GM18508 (cell line): Measurements from ENCODE around the gene SAMD7.

Experiments used
- ATAC-seq: cut with Tn5 transposase; IDR thresholded peaks from one replicate; pipeline ENCODE4 v1.9.1; 2021; ENCODE audit warnings: moderate number of reproducible peaks; ENCODE audit not compliant: insufficient read depth, unreplicated experiment

The SAMD7 gene, protein sequence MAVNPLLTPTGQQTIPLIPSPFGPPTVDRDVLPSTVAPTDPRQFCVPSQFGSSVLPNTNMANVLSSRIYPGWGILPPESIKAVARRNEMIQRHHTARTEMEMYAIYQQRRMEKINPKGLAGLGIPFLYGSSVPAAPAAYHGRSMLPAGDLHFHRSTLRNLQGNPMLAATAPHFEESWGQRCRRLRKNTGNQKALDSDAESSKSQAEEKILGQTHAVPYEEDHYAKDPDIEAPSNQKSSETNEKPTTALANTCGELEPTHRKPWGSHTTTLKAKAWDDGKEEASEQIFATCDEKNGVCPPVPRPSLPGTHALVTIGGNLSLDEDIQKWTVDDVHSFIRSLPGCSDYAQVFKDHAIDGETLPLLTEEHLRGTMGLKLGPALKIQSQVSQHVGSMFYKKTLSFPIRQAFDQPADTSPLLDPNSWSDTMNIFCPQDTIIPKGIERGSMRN

DNA sequence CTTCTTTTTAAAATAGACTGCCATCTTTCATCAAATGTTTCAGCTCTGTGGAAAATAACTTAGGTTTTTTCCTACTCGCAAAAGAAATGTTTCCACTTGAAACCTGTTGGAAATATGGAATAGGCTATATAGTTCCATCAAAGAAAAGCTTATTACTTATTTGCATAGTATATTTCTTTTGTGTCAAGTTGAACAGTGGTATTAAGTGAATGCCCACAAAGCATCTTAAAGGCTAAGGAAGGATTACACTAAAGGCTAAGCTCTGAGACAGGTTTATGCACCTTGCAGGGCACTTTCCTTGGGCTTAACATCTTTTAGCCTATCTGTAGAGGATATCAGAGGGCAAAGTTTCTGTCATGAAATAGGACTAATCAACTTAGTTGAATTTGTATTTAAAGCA is at the start of gene SAMD7:
Gene SAMD7, plus strand, starts transcription at position 301 of the 400 bp plus-strand sequence. CDS start 7,927 bp downstream, outside the sequence.
- no peak for ATAC-seq

DNA sequence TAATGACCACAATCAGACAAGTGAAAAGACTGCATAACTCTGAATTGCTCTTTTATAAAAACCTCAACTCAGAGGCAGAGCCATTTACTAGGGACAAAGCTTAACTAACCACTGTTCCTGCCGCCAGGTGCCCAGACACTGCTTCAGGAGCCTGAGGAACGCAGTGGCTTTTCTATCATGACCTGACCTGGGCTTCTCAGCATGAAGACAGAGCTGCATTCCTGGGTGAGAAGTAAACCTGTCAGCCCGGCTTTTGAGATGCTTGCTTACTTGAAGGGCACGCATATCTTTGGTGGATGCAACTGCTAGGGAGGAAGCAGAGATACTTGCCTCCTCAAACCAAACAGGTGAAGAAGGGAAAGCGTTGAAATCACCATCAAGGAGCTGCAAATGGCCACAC is 49.5 kb upstream of the SAMD7 start:
- no peak for ATAC-seq

DNA sequence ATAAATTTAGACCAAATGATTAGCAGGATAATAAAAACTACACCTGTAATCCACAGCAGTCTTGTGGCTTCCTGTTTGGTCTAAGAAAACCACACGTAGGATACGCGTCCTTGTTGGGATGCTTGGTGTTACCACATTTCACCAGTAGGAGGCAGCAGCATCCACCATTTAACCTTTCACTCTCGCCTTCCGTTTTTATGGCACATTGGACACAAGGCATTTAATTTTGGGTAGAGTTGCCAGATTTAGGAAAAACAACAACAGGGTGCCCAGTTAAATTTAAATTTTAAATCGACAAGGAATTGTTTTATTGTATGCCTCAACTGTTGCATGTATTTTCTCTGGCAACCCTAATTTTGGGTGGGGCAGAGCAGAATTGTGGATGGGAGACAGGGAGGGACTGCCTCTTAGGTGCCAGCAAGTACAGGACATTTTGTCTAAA is 47.9 kb upstream of the SAMD7 start:
- ATAC-seq = no peak

DNA sequence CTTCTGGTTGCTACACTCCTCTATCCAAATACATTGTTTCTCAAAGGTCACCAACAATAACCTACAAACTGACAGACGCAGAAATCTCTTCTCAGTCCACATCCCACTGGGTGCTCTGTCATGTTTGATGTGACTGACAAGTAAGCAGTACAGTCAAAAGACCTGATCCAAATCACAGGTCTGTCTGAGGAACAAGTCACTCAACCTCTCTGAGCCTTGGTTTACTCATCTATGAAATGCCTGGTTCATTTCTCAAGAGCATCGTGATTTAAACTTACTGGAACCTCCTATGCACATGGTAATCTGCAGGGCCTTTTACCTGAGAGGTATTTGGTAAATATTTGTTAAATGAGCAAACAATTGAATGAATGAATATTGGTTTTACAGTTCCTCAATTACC is 47.1 kb upstream of the SAMD7 start:
- ATAC-seq = no peak

DNA sequence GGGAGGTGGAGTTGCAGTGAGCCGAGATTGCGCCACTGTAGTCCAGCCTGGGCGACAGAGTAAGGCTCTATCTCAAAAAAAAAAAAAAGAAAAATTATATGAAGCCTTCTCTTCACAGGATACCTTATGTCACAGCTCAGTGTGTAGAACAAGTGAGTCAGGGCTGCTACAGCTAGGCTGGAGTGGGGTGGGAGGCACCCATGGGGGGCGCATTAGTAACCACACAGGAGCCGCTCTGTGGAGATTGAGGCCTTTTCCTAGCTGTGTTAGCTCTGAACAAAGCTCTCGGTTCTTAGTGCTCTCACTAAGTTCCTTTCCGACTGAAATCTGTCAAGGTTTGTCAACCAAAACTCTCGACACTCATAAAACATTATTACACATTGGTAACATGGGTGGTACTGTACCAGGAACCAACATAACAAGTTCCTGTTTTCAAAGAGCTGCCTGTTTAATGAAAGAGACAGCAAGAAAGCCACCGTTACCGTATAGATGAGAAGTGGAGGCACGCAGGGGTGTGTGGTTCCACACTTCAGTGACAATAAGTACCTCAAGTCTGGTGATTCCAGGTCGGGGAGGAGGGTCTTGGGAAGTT is 46.1 kb upstream of the SAMD7 start:
- no peak for ATAC-seq

DNA sequence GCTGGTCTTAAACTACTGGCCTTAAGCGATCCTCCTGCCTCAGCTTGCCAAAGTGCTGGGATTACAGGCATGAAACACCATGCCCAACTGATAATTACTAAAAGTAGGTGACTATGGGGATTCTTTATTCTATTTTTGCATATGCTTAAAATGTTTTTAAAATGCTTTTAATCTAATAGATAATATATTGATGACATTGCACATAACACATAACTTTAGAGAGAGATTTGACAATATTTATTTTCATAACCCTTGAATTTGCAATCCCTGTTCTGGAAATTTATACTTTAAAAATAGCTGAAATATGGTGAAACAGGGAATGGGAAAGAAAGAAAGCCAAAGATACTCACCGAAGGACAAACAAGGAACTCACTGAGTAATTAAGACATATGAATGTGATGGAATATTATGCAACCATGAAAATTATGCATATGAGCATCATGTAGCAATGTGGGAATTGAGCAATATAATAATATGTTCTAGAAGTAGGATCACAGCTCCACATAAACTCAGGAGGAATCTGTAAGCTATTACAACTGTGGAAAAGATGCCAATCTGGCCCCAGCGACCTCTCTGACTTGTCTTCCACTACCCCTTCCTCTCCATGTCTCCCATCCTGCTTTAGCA is 43.7 kb upstream of the SAMD7 start:
- ATAC-seq = no peak

DNA sequence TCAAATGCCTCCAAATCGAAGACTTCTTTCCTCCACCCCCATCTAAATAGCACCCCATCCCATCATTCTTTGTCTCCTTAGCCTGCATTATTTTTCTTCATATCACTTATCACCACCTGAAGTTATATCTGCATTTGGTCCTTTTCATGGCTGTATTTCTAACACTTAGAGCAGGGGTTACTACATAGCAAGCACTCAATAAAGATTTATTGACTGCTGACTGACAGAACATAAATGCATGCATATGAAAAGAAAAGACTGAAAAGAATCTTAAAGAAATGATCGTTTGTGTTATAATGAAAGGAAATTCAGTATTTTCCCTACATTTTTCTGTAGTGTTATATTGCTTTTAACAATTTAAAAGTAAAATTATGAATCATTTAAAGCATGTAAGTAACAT is 43.0 kb upstream of the SAMD7 start:
- ATAC-seq = no peak

DNA sequence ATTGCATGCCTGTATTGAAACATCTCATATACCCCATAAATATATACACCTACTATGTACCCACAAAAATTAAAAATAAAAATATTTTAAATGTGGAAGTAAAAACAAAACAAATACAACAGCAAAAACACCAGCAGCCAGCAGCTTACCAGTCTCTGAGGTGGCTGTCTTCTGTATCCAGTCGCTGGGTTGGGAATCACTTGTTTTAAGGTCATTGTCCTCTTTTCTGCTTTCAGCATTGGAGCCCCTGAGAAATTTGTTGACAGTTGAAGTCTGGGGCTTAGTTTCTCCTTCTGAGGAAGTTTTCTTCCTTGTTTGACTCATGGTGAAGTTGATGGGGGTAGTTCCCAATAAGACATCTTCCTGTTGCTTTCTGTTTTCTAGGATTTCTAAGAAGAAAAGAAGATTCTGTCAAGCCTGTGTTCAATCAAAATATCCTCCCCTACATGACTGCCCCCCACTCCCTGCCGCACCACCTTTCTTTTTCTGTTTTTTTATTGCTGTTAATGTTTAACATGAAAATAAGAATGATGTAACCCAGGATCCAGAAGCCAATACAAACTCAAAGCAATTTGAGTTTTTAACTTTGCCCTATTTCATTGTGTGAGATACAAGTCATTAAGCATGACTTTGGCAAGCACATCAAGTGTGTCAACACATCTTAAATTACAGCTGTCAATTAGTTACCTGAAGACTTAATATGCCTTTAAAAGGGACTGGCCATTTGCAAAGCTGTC is 41.7 kb upstream of the SAMD7 start, which contains the start of gene LRRC31:
Gene LRRC31, minus strand, starts transcription at position 452 of the 737 bp plus-strand sequence. Its CDS starts 128 bp downstream, at position 324.
- no peak for ATAC-seq

DNA sequence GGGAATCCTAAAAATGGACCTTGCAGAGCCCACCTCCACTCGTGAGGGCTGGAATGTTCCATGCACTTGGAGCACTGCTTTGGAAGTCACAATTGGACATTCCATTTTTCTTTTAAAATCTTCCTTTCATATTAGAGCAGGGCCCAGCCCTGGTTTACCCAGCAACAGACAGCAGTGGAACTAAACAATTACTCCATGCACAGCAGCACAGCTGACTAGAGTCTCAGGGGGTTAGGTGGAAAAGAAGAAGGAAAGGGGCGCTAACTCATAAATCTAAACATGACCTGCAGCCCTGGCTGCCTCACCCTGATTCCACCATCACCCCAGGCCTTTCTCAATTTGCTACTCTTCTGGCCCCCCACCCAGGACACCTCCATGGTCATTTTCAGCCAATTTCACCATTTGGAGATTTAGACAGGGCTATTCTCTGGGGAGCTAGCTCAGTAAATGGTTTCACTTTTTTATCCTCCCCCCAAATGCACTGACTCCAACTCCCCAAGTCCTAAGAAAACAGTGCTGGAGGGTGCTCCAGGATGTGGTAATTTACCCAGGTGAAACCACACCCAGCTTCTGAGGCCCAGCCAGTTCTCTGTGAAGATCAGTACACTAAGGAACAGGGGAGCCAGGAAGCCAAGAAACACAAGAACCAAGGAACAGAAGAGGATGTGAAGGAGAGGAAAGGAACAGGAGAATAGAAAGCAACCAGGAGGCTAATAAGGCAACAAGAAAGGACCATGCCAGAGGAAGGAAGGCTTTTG is 40.1 kb upstream of the SAMD7 start:
- ATAC-seq = no peak

DNA sequence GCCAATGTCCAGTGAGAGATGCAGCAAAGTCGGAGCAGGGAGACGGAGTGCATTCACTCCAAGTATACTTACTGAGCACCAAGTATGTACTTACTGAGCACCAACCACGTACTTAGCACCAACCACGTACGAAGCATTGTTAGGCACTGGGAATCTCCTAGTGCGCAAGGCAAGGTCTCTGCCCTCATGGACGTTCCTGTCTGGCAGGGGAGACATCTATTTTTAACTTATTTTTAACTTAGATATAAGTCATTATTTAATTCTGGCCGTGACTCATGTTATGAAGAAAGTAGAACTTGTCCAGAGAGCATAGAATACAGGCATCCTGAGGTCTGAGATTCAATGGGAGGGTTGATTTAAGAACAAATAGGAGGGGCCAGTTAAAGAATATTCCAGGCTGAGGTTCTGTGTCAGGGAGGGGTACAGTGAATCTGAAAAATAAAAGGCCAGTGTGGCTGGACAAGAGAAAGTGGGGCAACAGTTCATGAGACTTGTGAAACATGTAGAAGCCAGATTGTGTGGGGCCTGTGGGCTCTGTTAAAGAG is 32.3 kb upstream of the SAMD7 start:
- ATAC-seq = no peak

DNA sequence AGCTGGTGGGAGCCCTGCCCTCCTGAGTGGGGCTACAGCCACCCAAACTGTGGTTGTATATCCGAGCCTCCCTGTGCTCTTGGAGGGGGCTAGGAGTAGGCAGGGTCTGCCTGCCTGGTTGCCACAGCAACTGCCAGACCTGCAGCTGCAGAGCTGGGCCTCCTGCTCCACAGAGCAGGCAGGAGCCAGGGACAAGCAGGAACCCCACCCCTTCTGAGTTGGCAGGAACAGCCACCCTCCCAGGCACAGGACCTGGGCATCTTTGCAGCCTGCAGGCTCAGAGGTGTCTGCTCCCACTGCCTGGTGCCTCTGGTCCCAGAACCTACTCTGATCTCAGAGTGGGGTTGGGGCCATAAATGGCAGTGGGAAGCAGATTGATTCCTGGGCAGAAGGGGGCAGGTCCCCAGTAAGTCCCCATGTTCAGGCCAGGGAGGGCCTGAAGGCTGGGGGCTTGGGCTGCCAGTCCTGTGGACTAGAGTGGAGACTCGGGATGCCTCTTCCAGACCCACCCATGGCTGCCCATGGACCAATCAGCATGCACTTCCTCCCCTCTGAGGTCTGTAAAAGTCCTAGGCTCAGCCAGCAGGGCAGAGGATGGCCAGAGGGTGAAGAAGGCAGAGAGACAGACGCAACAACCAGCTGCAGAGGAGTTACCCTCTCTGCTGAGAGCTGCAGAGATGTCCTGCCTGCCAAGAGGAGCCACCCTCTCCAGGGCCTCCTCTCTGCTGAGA is 31.4 kb upstream of the SAMD7 start:
- no peak for ATAC-seq

DNA sequence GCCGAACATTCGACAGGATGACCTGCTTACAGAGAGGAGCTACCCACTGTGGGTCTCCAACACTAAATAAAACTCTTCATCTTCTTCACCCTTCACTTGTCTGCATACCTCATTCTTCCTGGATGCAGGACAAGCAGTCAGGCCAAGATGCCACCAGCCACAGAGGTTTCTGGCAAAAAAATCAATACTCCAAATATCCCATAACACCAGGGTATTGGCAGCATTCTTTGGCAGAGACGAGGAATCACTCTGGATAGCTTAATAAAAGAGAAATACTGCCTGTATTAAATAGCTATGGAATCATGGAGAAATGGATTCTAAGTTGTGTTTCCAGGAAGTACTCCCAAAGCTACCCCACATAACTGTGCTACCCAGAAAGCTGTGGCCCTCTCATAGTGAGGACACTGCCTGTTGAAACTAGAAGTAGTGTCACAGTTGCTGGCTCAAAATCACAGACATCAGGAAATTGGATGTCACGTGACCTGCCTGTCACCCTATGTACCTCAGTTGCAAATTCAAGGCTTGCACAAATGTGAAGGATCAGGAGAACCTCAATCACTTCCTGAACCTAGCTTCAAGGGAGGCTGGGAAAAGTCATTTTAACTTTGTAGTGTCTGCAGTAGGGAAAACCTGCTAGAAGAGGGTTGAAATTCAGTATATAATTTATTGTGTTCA is 30.7 kb upstream of the SAMD7 start:
- no peak for ATAC-seq

DNA sequence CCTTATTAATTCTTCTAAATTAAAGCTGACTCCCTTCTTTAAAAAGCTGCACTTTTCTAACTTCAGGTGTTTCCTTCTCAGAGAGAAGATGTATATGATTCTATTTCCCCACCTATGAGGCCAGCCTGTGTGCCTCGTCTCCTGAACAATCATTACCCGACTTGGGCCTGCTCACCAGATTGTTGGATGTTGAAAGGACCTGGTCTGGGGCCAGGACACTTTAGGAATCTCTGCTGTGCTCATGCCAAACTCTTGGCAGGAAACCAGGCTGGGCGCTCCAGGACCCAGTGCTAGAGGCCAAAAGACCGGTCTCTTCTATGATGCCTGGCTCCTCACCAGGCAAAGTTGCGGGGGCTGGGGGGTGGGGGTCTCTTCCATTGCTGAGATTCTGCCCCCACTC is 24.7 kb upstream of the SAMD7 start:
- no peak for ATAC-seq

DNA sequence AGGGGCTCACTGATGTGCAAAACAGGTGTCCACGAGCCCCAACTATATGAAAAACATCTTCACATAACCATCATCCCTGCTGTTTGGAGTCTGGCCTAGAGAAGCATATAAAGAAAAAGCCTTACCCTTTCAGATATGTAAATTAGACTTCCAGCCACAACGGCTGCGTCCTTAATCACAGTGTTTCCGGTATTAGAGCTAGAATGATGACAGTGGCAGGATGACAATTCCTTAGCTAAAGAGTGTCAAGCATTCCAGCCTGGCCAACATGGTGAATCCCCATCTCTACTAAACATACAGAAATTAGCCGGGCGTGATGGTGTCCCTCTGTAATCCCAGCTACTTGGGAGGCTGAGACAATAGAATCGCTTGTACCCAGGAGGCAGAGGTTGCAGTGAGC is 19.5 kb upstream of the SAMD7 start:
- no peak for ATAC-seq

DNA sequence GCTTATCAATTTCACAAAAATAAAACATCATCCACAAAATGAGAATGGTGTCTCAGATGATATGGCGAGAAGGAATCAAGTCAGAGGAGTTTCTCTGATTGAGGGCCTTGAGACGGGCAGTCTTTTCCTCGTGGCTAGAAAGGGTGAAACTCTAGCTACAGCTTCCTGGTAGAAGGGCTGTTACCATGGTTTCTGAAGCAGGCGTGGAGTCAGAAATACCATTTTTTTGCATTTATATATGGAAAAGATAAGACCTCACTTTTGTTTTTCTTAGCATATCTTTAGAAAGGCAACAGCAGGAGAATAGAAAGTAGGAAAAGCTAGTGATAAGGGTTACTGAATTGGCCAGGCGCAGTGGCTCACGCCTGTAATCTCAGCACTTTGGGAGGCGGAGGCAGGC is 17.3 kb upstream of the SAMD7 start:
- ATAC-seq = no peak

DNA sequence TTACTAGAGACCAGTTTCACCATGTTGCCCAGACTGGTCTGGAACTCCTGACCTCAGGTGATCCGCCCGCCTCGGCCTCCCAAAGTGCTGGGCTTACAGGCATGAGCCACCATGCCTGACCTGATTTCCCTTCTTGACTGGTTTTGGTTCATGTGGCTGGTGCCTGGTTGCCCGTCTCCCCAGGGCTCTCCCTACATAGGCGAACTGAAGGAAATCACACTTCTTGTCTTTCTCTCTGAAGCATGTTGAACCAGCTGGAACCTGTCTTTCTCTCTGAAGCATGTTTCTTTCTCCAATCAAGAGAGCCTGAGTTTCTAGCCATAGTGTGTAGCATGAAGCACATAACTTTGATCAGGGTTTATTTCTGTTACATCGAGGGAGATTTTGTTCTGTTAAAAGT is 16.3 kb upstream of the SAMD7 start:
- no peak for ATAC-seq

DNA sequence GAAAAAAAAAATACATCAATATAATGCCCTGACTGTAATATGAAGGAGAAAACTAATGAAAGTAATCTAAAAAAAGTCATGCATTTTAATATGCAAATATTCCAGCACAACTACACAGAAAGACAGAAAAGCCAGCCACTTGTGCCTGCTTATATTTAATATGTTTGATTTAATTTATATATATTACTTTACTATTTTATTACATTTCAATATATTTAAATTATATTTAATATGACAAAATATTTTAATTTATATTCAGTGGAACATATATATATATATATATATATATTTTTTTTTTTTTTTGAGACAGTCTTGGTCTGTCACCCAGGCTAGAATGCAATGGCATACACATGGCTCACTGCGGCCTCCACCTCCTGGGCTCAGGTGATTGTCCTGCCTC is 14.1 kb upstream of the SAMD7 start:
- ATAC-seq = no peak

DNA sequence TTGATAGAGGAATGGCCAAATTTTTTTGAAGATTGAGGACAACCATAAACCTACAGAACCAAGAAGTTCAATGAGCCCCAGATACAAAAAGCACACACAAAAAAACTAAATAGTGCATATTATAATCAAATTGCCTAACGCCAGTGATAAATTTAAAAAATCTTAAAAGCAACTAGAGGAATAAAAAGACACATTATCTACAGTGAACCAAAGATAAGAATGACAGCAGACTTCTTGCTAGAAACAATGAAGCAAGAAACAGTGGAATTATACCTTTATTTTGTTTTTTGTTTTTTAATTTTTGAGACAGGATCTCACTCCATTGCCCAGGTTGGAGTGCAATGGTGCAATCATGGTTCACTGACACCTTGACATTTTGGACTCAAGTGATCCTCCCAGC is 9.9 kb upstream of the SAMD7 start:
- no peak for ATAC-seq
